SU-DHL-6 (cell line): ENCODE measurements around the gene SLC16A13.

Source experiments
- H2AFZ ChIP-seq: fragments of 200-600 bp; sonication (generic); 2 replicates; pipeline ENCODE4 v1.6.1; 2014; ENCODE audit warnings: low read depth, mild to moderate bottlenecking, moderate library complexity, mixed read lengths, antibody characterized with exemption, low read length; ENCODE audit not compliant: severe bottlenecking
- H3F3A ChIP-seq: fragments of 200-600 bp; shearing (Covaris generic); 2 replicates; pipeline ENCODE4 v1.6.0; 2016; ENCODE audit warnings: antibody characterized with exemption, mild to moderate bottlenecking; ENCODE audit not compliant: insufficient read depth
- H3K27ac ChIP-seq: fragments of 200-600 bp; sonication (generic); 2 replicates; pipeline ENCODE4 v1.5.1; 2016; ENCODE audit warnings: low read depth, mild to moderate bottlenecking, low read length, moderate library complexity, mixed read lengths
- H3K27me3 ChIP-seq: fragments of 200-600 bp; sonication (generic), shearing (Covaris generic); 2 replicates; pipeline ENCODE4 v1.6.0; 2014; ENCODE audit warnings: mild to moderate bottlenecking, low read length
- H3K36me3 ChIP-seq: fragments of 200-600 bp; sonication (generic); 2 replicates; pipeline ENCODE4 v1.6.1; 2014; ENCODE audit warnings: mild to moderate bottlenecking, low read length, mixed read lengths
- H3K4me2 ChIP-seq: fragments of 300-600, 200-600 bp; shearing (Covaris generic), sonication (generic); 2 replicates; pipeline ENCODE4 v1.6.0; 2014; ENCODE audit warnings: low read length, low read depth, mild to moderate bottlenecking; ENCODE audit not compliant: poor library complexity, severe bottlenecking
- H3K4me3 ChIP-seq: fragments of 200-600 bp; sonication (generic); 2 replicates; pipeline ENCODE4 v1.5.1; 2014; ENCODE audit warnings: antibody characterized with exemption, low read length, mild to moderate bottlenecking, mixed read lengths; ENCODE audit not compliant: insufficient read depth, poor library complexity, severe bottlenecking
- H3K79me2 ChIP-seq: fragments of 200-600 bp; sonication (generic); 2 replicates; pipeline ENCODE4 v1.6.1; 2014; ENCODE audit warnings: mild to moderate bottlenecking, low read length, moderate library complexity; ENCODE audit not compliant: insufficient read depth
- H3K9ac ChIP-seq: fragments of 200-600 bp; sonication (generic); 2 replicates; pipeline ENCODE4 v1.7.0; 2014; ENCODE audit warnings: mild to moderate bottlenecking, low read length
- H3K9me2 ChIP-seq: fragments of 200-600 bp; sonication (generic); replicated peaks from 2 replicates; pipeline ENCODE4 v1.6.1; 2014; ENCODE audit warnings: low read length; ENCODE audit not compliant: insufficient read depth
- H3K9me3 ChIP-seq: fragments of 200-600 bp; sonication (generic); 2 replicates; pipeline ENCODE4 v1.6.1; 2014; ENCODE audit warnings: low read length, mixed read lengths; ENCODE audit not compliant: insufficient read depth
- H4K20me1 ChIP-seq: fragments of 200-600 bp; sonication (generic); 2 replicates; pipeline ENCODE4 v1.6.1; 2014; ENCODE audit warnings: low read depth, mild to moderate bottlenecking, antibody characterized with exemption, low read length, moderate library complexity, mixed read lengths
- EZH2phosphoT487 ChIP-seq: fragments of 200-600 bp; sonication (generic), shearing (Covaris generic); conservative IDR thresholded peaks from 2 replicates; pipeline ENCODE4 v1.6.1; 2018; ENCODE audit warnings: mild to moderate bottlenecking, antibody characterized with exemption, low read length, moderate library complexity, mixed read lengths
- TF ChIP-seq, protein P1 (sequence below): fragments of 200-600 bp; sonication (generic); IDR thresholded peaks from one replicate; pipeline ENCODE4 v1.5.1; 2017; ENCODE audit warnings: antibody characterized with exemption, mild to moderate bottlenecking, low read length, moderate library complexity; ENCODE audit not compliant: insufficient read depth, poor library complexity, severe bottlenecking

SLC16A13 gene

DNA sequence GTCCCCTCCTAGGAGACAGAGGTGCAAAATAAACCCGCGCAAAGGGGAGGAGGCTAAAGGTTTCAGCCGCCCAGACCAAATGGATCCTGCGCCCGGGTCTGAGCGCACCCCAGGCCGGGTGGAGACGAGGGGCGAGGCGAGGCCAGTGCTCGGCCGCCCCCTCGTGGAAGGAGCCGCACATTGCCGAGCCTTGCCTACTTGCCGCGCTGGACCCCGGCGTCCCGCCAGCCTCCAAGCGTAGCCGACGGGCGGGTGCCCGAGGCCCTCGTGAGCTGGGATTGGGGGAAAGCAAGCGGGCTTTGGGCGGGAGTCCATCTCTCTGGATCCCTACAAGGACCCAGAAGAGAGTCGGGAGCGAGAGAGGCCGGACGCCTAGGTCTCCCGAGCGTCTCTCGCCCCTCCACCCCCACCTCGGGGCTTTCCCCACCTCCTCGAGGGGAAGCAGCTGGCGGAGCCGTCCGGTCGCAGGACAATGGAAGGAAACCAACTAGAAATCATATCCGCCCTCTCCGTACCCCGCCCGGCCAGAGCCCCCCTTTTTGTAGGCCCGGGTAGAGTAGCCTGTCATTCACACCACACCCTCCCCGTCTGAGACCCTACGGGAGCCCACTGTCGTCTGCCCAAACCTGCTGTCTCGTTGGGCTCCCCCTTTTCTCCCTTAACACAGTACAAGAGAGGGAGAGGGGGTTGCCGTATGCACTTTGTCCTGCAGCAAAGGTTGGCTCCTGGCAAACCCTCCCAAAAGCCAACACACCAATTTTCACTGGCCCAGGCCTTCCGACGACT, 13.6 kb upstream of the SLC16A13 start:
- no peak for TF ChIP-seq EZH2phosphoT487
- TF ChIP-seq, protein P1, sequence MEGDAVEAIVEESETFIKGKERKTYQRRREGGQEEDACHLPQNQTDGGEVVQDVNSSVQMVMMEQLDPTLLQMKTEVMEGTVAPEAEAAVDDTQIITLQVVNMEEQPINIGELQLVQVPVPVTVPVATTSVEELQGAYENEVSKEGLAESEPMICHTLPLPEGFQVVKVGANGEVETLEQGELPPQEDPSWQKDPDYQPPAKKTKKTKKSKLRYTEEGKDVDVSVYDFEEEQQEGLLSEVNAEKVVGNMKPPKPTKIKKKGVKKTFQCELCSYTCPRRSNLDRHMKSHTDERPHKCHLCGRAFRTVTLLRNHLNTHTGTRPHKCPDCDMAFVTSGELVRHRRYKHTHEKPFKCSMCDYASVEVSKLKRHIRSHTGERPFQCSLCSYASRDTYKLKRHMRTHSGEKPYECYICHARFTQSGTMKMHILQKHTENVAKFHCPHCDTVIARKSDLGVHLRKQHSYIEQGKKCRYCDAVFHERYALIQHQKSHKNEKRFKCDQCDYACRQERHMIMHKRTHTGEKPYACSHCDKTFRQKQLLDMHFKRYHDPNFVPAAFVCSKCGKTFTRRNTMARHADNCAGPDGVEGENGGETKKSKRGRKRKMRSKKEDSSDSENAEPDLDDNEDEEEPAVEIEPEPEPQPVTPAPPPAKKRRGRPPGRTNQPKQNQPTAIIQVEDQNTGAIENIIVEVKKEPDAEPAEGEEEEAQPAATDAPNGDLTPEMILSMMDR, result peak; percentile 85
- Histone ChIP-seq H3K79me2 (no peaks in the 10 kb centered on the region), H3K36me3 (no peaks in the 10 kb centered on the region), H3K27ac (no peak overlapping the region), H3K4me3 (peak overlapping the region; percentile 29), H3K4me2 (peak overlapping the region; percentile 56), H3K9ac (peak overlapping the region; percentile 43), H3K9me3 (no peaks in the 10 kb centered on the region), H3K9me2 (no peaks in the 10 kb centered on the region), H3F3A (no peaks in the 10 kb centered on the region), H4K20me1 (no peaks in the 10 kb centered on the region), H2AFZ (peak overlapping the region; percentile 97), H3K27me3 (no peaks in the 10 kb centered on the region)

DNA sequence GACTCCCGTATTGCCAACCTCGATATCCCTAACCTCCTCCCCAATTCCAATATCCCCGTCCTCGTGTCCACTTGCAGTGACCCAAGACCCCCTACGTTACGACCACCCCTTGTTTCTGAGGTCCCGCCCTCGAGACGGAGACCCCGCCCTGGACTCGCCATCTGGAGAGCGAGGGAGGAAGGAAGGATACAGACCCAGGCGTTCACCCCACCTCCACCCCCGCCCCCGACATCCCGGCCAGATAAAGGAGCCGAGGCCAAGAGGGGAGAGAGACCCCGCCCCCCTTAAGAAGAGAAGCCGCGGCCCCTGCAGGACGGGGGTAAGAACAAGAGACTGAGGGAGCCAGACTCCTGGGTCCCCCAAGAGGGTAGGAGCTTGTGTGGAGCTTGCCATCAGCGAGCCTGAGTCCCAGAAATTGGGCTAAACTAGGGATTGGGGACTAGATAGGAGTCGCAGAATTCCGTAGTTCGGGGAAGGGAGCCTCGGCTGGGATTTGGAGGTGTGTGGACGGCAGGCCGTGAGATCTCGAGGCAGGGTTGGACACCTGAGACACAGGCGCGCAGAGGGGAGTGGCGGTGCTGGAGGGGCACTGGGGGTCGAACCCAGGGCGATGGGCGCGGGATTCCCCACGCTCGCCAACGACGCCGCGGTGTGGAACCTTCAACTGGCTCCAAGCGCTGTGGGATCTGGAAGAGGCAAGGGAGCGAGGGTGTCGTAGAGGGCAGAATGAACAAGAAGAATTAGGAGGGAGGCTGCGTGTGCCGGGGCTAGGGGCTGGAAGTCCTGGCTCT, 12.8 kb upstream of the SLC16A13 start, which contains the start of gene BCL6B:
TSS of gene BCL6B (plus strand) at position 270 of the 791 bp plus-strand sequence. CDS start 622 bp downstream, outside the sequence.
- H2AFZ ChIP-seq, result peak within 1 kb of the TSS; percentile 97
- TF ChIP-seq, protein P1, result no peak
- TF ChIP-seq EZH2phosphoT487, result no peak
- no peaks in the 10 kb centered on the region for H3K27me3 ChIP-seq
- H3K79me2 ChIP-seq, result no peaks in the 10 kb centered on the region
- no peaks in the 10 kb centered on the region for H3K36me3 ChIP-seq
- H3F3A ChIP-seq, result no peaks in the 10 kb centered on the region
- H3K9ac ChIP-seq, result peak within 1 kb of the TSS; percentile 43
- no peaks in the 10 kb centered on the region for H3K9me2 ChIP-seq
- no peak within 1 kb of the TSS for H3K27ac ChIP-seq
- peak within 1 kb of the TSS; percentile 29 for H3K4me3 ChIP-seq
- H3K4me2 ChIP-seq, result peak within 1 kb of the TSS; percentile 56
- no peaks in the 10 kb centered on the region for H3K9me3 ChIP-seq
- no peaks in the 10 kb centered on the region for H4K20me1 ChIP-seq

DNA sequence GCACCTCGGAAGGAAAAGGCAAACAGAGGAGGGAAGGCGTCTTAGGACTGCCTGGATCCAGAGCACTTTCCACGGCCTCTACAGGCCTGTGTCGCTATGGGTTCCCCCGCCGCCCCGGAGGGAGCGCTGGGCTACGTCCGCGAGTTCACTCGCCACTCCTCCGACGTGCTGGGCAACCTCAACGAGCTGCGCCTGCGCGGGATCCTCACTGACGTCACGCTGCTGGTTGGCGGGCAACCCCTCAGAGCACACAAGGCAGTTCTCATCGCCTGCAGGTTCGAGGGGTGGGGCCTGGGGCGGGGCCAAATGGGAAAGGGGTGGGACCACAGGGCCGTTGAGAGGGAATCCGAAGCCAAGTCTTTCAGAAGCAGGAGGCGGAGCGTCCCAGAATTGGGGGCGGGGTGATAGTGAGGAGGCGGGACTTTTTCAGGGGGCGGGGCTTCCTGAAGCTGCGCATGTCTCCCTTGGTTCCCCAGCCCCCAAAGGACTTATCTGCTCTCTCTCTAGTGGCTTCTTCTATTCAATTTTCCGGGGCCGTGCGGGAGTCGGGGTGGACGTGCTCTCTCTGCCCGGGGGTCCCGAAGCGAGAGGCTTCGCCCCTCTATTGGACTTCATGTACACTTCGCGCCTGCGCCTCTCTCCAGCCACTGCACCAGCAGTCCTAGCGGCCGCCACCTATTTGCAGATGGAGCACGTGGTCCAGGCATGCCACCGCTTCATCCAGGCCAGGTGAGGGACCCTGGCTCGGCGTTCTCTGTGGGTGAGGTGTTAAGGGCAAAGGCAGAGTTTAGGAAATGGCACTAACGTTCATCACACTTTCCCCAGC, 12.0 kb upstream of the SLC16A13 start:
- Histone ChIP-seq H3K27me3 (no peaks in the 10 kb centered on the region), H3F3A (no peaks in the 10 kb centered on the region), H3K9ac (no peak overlapping the region), H3K4me2 (no peak overlapping the region), H3K36me3 (no peaks in the 10 kb centered on the region), H3K79me2 (no peaks in the 10 kb centered on the region), H3K9me3 (no peaks in the 10 kb centered on the region), H2AFZ (no peak overlapping the region), H3K27ac (no peak overlapping the region), H4K20me1 (no peaks in the 10 kb centered on the region), H3K9me2 (no peaks in the 10 kb centered on the region), H3K4me3 (no peak overlapping the region)
- no peak for TF ChIP-seq EZH2phosphoT487
- TF ChIP-seq, protein P1, result no peak
